Activated naive CD4-positive, alpha-beta T cell (primary cell): ENCODE measurements around the gene EMCN.

Experiments
- DNase-seq, 4 experiments: peaks; one replicate each; lab custom pipeline; 2025; lab: John Stamatoyannopoulos, UW

Gene EMCN

GRCh38 chr4:100493756-100494155, 24.1 kb downstream of the EMCN start:
- DNase-seq = no peak

GRCh38 chr4:100492129-100492528, 25.7 kb downstream of the EMCN start:
- no peak for DNase-seq

GRCh38 chr4:100489305-100489704, 28.5 kb downstream of the EMCN start:
- no peak for DNase-seq

GRCh38 chr4:100486496-100486895, 31.3 kb downstream of the EMCN start:
- no peak for DNase-seq

GRCh38 chr4:100483796-100484195, 34.0 kb downstream of the EMCN start:
- DNase-seq = no peak

GRCh38 chr4:100479971-100480370, 37.9 kb downstream of the EMCN start:
- no peak for DNase-seq

GRCh38 chr4:100469555-100469954, 48.3 kb downstream of the EMCN start:
- no peak for DNase-seq

- no peak for DNase-seq
Measured at GRCh38 chr4:100466501-100466900, 51.3 kb downstream of the EMCN start.

GRCh38 chr4:100461807-100462605, 55.8 kb downstream of the EMCN start:
- DNase-seq = no peak

- no peak for DNase-seq
Measured at GRCh38 chr4:100450449-100450848, 67.4 kb downstream of the EMCN start.

- DNase-seq = no peak
Measured at GRCh38 chr4:100431416-100431815, 86.4 kb downstream of the EMCN start.

- DNase-seq = no peak
Measured at GRCh38 chr4:100430451-100430850, 87.4 kb downstream of the EMCN start.

- DNase-seq = no peak
Measured at GRCh38 chr4:100429616-100430015, 88.2 kb downstream of the EMCN start.

- DNase-seq = no peak
Measured at GRCh38 chr4:100428051-100428450, 89.8 kb downstream of the EMCN start.

GRCh38 chr4:100424376-100424775, 93.4 kb downstream of the EMCN start:
- no peak for DNase-seq

- DNase-seq = no peak
Measured at GRCh38 chr4:100422894-100423293, 94.9 kb downstream of the EMCN start.

GRCh38 chr4:100421361-100421978, 96.4 kb downstream of the EMCN start:
- no peak for DNase-seq

- no peak for DNase-seq
Measured at GRCh38 chr4:100420571-100420970, 97.3 kb downstream of the EMCN start.

GRCh38 chr4:100417565-100417964, 100.3 kb downstream of the EMCN start:
- no peak for DNase-seq

GRCh38 chr4:100414016-100414790, 103.6 kb downstream of the EMCN start:
- DNase-seq = no peak

GRCh38 chr4:100391863-100392262, 126.0 kb downstream of the EMCN start:
- DNase-seq = no peak

GRCh38 chr4:100391086-100391485, 126.7 kb downstream of the EMCN start:
- no peak for DNase-seq

GRCh38 chr4:100386270-100386669, 131.6 kb downstream of the EMCN start:
- no peak for DNase-seq
